Brain microvascular endothelial cell (primary cell): ENCODE data around the gene THSD4.
"Not testable (repeated sequence)": the region's sequence is repeated elsewhere in the genome, so short reads cannot be mapped to it uniquely, and the experiment has no call there.

Experiments
- DNase-seq: peaks from one replicate; pipeline ENCODE4 v3.0.0-alpha.2; 2020
- H3K27ac ChIP-seq: fragments of 250-450 bp; sonication (Bioruptor Pico); 2 replicates; pipeline ENCODE4 v1.5.1; 2020; ENCODE audit warnings: mild to moderate bottlenecking, moderate library complexity
- H3K27me3 ChIP-seq: fragments of 250-450 bp; sonication (Bioruptor Pico); replicated peaks from 2 replicates; pipeline ENCODE4 v1.5.1; 2020; ENCODE audit warnings: mild to moderate bottlenecking
- H3K36me3 ChIP-seq: fragments of 250-450 bp; sonication (Bioruptor Pico); replicated peaks from 2 replicates; pipeline ENCODE4 v1.5.1; 2020; ENCODE audit warnings: mild to moderate bottlenecking
- H3K4me3 ChIP-seq: 2 replicates; pipeline ENCODE4 v1.5.1; 2011; ENCODE audit warnings: low read depth, mild to moderate bottlenecking, control low read depth, low read length, moderate library complexity
- CTCF ChIP-seq: IDR thresholded peaks from 2 replicates; pipeline ENCODE4 v1.5.1; 2011; ENCODE audit warnings: low read depth, mild to moderate bottlenecking, moderate library complexity, low read length, control low read depth, inconsistent platforms; ENCODE audit errors: missing control alignments
- in situ Hi-C: cut with HindIII; loops from 2 replicates; pipeline ENCODE4 v1.10.0; 2017; ENCODE audit warnings: low sequenced_read_pairs, low pct_ligation_motif_present

Gene THSD4

DNA sequence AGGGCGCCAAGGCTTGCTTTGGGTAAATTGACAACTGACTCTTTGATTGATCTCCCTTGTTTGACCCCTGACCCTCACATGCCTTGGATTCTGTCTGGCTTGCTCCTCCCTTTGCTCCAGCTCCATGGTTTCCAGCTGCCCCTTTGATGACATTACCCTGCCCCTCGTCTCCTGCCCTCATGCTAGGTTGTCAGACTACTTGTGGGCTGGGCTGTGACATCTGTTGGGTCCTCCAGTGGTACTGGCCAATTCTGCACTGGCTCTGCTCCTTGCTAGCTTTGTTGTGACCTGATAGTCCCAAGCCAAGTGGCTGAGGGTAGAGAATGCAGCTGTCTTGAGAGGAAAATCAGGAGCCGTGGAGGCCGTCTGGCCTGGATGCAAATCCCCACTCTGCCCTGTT lies 6.2 kb downstream of the THSD4 start:
- TF ChIP-seq CTCF: no peak
- no peaks in the 10 kb centered on the region for H3K36me3 ChIP-seq
- in situ Hi-C loops: loop anchor here (25.0 kb wide), 1 partner anchor 316 kb away; no protein-coding TSS in a partner anchor
- no peak overlapping the region for H3K4me3 ChIP-seq
- H3K27me3 ChIP-seq: no peaks in the 10 kb centered on the region
- DNase-seq: no peak
- no peak overlapping the region for H3K27ac ChIP-seq

DNA sequence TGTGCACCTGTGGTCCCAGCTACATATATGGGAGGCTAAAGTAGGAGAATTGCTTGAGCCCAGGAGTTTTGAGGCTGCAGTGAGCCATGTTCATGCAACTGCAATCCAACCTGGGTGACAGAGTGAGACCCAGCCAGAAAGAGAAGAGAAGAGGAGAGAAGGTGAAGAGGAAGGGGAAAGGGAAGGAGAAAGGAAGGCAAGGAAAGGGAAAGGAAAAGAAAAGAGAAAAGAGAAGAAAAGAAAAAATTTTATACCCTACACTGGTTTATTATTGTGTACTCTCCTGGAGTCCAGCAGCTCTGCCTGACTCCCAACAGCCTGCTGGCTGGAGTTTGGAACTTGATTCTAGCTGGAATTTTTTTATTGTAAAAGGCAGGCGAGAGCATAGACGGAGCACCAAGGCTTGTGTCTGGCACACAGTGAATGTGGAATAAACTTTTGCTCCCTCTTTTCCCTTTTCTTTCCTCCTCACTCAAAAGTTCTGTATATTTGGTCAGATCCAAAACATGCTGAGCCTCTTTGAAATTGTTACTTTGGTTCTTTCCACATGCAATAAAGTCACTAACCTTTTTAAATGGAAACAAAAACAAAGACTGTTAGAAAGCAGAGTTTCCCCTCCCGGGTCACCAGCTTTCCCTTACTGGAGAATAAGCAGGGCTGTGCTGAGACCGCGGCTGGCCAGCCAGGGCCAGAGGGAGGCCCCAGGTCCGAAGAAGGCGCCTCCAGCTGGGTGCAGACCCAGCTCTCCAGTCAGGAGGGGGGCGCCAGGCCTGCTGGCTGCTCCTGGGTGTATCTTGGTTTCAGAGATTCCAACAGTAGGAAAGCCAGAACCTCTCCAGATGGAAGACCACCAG lies 9.9 kb downstream of the THSD4 start:
- Histone ChIP-seq H3K4me3 (no peak overlapping the region), H3K36me3 (no peaks in the 10 kb centered on the region), H3K27ac (no peak overlapping the region), H3K27me3 (no peaks in the 10 kb centered on the region)
- no peak for TF ChIP-seq CTCF
- DNase-seq: no peak
- in situ Hi-C loops: loop anchor here (25.0 kb wide), 1 partner anchor 312 kb away; no protein-coding TSS in a partner anchor

DNA sequence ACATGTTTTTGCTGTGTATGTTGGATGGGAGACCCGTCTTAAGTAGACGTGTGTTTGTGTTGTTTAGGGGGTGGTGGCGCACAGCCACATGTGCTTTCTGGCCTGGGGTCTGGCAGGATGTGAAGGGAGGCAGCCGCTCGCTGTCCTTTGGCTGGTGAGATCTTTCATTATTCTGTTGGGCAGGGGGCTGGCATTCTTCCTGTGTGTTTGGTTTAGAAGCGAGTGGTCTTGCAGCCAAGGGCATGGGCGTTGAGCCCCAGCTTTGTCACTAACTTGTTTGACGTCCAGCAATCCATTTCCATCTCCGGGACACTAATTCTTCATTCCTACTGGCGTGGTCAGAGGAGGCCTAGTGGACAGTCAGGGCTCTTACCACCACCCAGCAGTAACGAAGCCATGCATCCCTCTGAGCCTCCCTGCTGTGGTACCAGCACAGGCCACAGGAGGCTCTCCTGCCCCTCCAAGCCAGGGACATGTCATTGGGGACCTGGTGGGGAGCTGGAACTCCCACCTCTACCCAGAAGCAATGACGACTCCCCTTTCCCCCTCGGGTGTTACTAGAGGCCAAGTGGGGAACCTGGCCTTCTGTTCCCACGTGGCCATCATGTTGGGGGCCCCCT lies 10.7 kb downstream of the THSD4 start:
- in situ Hi-C loops: no loop called here
- H3K27ac ChIP-seq: no peak overlapping the region
- no peaks in the 10 kb centered on the region for H3K36me3 ChIP-seq
- no peak overlapping the region for H3K4me3 ChIP-seq
- TF ChIP-seq CTCF: peak; percentile 67
- DNase-seq: peak; percentile 34
- no peaks in the 10 kb centered on the region for H3K27me3 ChIP-seq

DNA sequence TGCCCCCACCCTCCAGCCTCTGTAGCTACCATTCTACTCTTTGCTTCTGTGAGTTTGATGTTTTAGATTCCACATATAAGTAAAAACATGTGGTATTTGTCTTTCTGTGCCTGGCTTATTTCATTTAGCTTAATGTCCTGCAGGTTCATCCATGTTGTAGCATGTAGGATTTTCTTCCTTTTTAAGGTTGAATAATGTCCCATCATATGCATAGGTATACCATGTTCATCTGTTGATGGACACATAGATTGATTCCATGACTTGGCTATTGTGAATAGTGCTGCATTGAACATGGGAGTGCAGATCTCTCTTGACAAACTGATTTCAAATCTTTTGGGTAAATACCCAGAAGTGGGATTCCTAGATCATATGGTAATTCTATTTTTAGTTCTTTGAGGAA lies 11.8 kb downstream of the THSD4 start:
- no peak for TF ChIP-seq CTCF
- no peak overlapping the region for H3K4me3 ChIP-seq
- in situ Hi-C loops: no loop called here
- H3K36me3 ChIP-seq: no peaks in the 10 kb centered on the region
- DNase-seq: no peak
- no peaks in the 10 kb centered on the region for H3K27me3 ChIP-seq
- H3K27ac ChIP-seq: no peak overlapping the region

GRCh38 chr15:71128159-71128558 lies 12.9 kb downstream of the THSD4 start:
- H3K4me3 ChIP-seq, H3K27ac ChIP-seq, in situ Hi-C loops: not testable (repeated sequence)

DNA sequence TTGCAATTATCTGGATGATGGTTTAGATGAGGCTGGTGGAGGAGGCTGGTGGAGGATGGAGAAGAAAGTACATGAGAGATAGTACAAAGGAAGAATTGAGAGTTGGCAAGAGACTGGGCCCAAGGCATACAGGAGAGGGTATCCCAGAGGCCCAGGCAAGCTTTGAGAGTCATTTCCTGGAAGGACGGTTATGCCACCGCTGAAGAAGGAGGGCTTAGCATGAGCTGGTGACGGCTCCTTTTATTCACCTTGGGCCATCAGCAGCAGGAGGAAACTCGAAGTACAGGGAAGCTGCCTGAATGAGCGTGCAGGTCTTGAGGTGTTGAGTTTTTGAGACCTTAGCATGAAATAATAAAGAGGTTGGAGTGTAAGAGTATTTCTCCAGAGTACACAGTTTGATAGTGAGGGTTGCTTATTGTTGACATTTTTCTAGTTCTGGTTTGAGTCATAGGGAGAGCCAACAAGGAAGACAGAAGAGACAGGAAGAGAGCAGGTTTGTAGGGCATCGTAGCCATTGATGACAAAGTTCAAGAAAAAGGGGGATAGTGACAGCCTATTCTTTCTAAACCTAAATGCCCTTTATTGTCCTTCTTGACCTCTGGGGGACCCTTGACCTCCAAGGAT lies 13.8 kb downstream of the THSD4 start:
- DNase-seq: no peak

More at GRCh38 chr15:71128159-71128558, 12.9 kb downstream of the THSD4 start:
- not testable (repeated sequence) for H3K36me3 ChIP-seq, H3K27me3 ChIP-seq, DNase-seq

More for the DNA sequence above, 13.8 kb downstream of the THSD4 start:
- H3K36me3 ChIP-seq: no peaks in the 10 kb centered on the region
- in situ Hi-C loops: no loop called here
- no peaks in the 10 kb centered on the region for H3K27me3 ChIP-seq
- H3K27ac ChIP-seq: no peak overlapping the region
- no peak overlapping the region for H3K4me3 ChIP-seq
- TF ChIP-seq CTCF: no peak
